HPDE6-E6E7 (cell line): ENCODE results near the gene CROCC2.
"Not testable (repeated sequence)": the region's sequence is repeated elsewhere in the genome, so short reads cannot be mapped to it uniquely, and the experiment has no call there.

ENCODE experiments used
- DNase-seq: peaks from one replicate; pipeline ENCODE4 v3.0.0; 2011; ENCODE audit warnings: missing footprints; ENCODE audit errors: extremely low spot score

Gene CROCC2

DNA sequence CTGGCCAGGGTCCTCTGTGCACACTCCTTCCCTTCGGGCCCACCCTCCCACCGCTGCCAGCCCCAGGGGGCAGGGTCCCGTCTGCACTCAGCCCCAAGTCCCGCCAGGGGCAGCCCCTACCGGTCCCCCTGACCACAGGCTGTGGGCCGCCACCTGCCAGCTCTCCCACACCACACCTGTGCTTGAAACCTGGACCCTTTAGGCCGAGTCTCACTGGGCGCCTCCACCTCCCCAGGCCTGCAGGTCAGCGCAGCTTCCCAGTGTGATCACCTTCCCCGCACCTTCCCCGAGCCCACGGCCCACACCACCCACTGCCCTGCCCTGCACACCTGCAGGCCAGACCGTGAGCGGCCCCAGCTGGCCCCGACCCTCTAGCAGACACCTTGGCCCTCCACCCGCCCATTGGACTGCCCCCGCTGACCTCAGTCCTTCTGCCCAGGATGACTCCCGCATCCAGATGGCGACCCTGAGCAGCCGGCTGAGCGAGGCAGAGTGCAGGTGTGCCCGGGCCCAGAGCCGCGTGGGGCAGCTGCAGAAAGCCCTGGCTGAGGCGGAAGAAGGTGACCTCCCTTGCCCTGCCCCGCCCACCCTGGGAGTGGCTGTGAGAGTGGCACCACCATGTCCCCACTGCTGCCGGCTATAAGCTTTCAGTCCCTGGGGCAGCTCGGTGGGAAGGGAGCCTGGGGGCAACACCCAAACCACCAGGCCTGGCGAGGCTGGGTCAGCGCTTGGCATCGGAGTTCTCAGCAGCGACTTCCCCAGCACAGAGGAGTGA lies 61.0 kb downstream of the CROCC2 start:
- no peak for DNase-seq

- no peak for DNase-seq
Measured at GRCh38 chr2:240967681-240968621, 61.8 kb downstream of the CROCC2 start.

DNA sequence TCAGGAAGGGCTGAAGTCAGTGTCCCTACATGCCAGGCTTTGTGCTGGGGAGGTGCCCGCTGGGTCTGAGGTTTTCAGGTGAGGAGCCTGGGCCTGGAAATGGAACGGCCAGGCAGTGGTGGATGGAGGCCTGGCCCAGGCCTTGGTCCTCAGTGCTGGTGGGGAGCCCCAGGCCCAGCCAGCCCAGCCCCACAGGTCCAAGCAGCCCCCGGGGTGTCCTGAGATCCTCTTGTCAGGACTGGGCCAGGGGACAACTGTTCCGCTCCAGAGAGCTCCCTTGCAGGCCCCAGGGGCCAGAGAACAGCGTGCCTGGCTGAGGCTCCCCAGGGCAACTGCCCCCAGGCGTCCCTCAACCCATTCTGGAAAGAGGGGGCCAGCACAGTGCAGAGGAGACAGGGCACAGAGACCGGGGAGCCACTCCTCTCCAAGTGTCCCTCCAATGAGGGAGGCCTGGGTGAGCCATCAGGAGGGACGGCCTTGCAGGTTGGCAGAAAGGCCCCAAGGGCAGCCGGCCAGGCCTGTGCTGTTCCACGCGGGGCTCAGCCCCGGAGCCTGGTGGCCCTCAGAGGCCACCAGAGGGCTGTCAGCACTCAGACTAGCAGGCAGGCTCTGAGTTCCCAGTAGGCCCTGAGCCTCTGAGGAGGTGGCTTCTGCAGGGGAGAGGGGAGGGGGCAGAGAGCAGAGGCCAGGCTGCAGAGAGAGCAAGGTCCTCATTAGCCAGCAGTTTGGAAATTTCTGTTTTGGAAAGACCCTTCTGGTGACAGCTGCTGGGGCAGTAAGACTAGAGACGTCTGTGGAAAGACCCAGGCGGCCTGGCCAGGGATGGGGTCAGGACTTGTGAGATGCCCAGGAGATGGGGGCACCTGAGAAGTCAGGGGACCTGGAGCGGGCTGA lies 62.8 kb downstream of the CROCC2 start:
- DNase-seq = no peak

DNA sequence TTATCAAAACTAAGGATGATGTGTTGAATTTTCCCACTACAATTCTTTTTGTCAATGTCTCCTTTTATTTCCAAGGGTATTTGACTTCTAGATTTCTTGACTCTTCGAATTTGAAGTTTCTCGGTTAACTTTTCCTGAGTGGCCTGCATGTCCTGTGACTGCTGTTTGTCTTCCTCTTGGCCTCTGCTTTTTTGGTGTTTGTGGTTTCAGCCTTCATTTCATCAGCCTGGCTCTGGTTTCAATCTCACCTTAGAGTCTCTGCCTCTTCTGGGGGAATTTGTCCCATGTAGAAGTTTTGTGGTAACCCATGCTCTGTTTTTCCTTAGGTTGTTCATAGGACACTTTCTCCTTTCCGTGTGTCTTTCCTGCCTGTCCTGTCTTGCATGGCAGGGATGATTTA lies 64.0 kb downstream of the CROCC2 start:
- no peak for DNase-seq

DNA sequence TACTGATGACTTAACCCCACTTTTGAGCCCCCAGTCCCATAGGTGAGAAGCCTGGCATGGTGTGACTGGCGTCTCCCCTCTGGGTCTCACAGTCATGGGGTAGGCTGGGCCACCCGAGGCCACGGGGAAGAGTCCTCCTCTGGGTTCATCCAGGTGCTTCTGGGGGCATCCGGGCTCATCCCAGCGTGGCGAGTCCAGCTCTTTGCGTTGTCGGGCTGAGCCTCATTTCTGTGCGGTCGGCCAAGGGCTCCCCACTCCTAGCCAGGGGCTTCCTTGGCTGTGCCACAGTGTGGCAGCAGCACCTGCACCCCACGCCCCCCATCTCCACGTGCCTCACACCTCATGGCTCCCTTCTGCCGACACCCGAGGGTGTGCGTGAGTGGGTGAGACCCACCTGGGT lies 64.7 kb downstream of the CROCC2 start:
- no peak for DNase-seq

DNA sequence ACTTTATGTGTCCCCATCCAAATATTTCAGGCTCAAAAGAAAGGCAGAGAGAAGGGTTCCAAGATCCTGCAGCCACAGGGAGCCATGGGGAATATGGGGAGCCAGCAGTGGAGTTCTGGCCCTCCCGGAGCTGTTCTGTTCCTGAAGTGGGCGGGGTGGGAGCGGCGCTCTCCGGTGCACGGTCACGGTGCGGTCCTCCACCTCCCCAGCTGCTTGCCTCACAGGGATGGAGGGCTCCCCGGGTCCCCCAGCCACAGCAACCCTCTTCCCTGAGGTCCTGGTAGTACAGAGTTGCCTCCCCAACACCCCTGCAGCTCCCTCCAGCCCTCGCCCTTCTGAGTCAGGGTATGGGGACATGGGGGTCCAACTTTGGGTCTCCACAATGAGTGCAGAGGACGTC lies 66.1 kb downstream of the CROCC2 start:
- no peak for DNase-seq

DNA sequence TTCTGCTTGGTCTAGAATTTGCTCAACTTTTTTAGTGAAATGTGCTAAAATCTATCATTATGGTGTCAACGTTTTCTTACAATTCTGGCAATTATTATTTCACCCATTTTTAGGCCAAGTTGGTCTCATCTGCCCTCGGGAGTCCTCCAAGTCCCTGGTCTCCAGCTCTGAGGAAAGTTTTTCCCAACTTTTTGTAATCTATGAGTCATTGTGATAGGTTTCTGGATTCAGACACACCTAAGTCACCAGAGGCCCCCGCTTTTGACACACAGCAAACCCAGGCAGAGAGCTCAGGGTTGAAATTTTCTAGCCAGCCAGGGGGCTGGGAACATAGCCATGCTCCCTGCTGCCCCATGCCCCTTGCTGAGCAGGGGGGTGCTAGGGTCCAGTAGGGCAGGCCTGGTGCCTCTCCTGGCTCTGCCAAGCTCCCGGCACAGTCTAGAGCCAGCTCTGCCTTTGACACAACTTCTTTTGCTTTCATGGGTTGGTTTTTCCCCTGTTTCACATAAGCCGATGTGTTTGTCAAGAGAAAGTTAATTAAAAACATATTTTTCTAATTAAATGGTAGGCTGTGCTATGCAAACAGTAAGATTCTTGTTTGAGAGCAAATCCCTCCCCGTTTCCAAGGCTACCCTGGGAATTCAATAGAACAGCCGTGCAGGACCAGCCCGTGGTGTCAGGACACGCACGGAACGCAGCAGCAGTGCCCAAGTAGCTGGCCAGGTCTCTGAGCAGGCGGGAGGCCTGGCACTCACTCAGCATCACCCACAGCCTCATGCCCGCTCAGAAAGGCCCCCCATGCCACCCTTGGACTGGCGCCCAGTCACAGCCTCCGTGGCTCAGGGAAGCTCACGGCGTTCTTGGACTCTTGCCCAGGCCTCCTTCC lies 66.7 kb downstream of the CROCC2 start:
- no peak for DNase-seq

- DNase-seq = no peak
Measured at GRCh38 chr2:240974771-240975572, 68.8 kb downstream of the CROCC2 start.

GRCh38 chr2:240975903-240976302 lies 69.8 kb downstream of the CROCC2 start:
- DNase-seq = not testable (repeated sequence)

- DNase-seq = no peak
Measured at GRCh38 chr2:240981280-240981679, 75.1 kb downstream of the CROCC2 start.

DNA sequence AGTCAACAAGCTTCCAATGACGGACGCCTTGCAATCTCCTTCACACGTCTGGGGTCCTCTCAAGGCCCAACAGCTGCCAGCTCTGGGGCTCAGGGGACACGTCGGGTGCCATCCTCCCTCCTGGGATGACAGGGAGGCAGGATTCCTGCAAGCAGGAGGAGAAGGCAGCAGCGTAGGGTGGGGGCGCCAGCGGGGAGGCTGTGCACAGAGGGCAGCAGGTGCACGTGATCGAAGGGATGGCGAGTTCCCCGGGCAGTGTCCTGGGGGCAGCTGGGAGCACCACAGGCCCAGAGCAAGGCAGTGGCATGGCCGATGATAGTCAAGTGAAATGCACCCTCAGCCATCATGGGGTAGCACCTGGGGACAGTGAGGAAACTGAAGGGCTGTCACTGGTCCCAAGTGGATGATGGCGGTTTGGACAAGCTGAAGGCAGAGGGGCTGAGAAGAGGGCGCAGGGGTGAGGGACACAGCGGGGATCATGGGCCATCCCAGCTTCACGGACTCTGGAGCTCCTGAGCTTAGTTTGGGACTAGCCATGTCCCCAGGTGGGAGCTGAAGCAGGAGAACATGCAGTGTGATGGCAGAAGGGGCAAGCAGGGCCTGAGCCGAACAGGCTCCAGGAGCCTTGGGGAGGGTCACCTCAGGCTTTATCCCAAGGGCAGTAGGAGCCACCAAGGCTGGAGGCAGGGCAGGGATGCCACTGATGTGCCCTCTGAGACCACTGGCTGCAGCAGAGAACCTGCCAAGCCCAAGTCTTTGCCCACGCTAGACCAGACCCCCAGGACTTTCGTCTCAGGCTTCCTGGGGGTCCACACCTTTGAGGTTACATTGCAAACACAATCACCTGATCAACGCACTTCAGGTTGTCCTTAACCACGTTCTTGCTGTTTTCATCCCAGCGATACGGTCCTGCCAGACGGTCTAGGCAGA lies 76.0 kb downstream of the CROCC2 start:
- DNase-seq = no peak

GRCh38 chr2:240982821-240983281 lies 76.7 kb downstream of the CROCC2 start:
- no peak for DNase-seq

DNA sequence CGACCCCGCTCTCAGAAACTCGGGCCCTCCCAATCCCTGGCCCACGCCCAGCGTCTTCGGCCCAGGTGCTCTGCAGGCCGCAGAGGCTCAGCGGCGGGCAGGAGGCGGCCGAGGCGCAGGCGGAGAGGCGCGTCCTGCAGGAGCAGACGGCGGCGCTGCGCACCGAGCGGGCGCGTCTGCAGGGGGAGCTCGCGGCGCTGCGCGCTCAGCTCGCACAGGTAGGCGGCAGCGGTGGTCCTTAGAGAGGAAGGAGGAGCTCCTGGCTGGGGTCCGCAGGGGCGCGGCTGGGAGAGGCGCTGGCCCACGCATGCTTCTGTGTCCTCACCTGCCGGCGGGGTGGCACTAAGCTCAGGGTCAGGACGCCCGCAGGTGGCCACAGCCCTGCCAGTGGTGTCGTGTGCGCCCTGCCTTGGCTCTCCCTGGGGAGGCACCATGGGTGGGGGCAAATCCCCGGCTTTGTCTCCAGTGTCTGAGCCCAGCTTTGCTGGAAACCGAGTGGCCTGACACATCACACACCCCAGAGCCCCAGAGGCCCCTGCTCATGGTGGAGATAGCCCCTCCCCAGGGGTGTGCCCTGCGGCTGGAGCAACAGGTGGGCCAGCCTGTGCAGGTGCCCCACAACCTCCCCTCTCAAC lies 77.3 kb downstream of the CROCC2 start:
- peak; percentile 21 for DNase-seq

- no peak for DNase-seq
Measured at GRCh38 chr2:240983996-240984498, 77.9 kb downstream of the CROCC2 start.

- DNase-seq = no peak
Measured at GRCh38 chr2:240985881-240986786, 80.0 kb downstream of the CROCC2 start.

GRCh38 chr2:240986787-240987411 lies 80.8 kb downstream of the CROCC2 start:
- DNase-seq = no peak
